Endothelial cell of umbilical vein (primary cell): ENCODE results near the gene FAM9A.

ENCODE experiments used
- CTCF ChIP-seq, 2 donors: IDR thresholded peaks; 1 replicate in 1 of 2; 2 replicates in 1 of 2; pipeline ENCODE4 v1.5.1; 2011; ENCODE audit warnings: low read length in 2 of 2, mild to moderate bottlenecking in 2 of 2, moderate library complexity in 2 of 2, control low read depth in 1 of 2, inconsistent platforms in 1 of 2, low read depth in 1 of 2; ENCODE audit not compliant: insufficient read depth in 1 of 2; ENCODE audit errors: extremely low read depth in 1 of 2
- POLR2A ChIP-seq: IDR thresholded peaks from 2 replicates; pipeline ENCODE4 v1.6.1; 2012; ENCODE audit warnings: low read depth, mild to moderate bottlenecking, control low read depth, low read length
- POLR2AphosphoS5 ChIP-seq: IDR thresholded peaks from 2 replicates; pipeline ENCODE4 v1.6.1; 2012; ENCODE audit warnings: low read depth, mild to moderate bottlenecking, control low read depth, low read length, moderate library complexity; ENCODE audit not compliant: insufficient read depth

DNA sequence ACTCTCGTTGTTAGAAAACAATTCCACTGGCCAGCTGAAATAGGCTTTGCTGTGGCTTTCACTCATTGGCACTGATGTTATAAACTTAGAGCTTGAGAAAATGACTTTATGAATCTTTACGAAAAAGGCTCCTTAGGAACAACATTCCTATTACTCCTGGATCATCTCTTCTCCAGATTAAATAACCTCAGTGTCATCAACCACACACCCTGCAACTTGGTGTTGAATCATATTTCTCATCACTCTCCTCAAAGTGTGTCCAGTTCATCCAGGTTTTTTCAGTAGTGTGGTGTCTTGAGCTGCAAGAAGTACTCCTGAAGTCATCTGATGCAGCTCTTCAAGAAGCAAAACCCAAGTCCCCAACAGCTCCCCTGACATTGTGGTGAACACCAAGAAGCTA is 41.2 kb downstream of the FAM9A start:
- TF ChIP-seq CTCF (IDR thresholded peaks at IDR 0.05; ENCODE audit: extremely low read depth in 1 of 2, insufficient read depth in 1 of 2, low read depth in 1 of 2, low read length in 2 of 2) (no peak), POLR2AphosphoS5 (no peak), POLR2A (no peak)
